GM21526 (cell line): ENCODE measurements around the gene TNIK.

ENCODE experiments used
- ATAC-seq: cut with Tn5 transposase; IDR thresholded peaks from one replicate; pipeline ENCODE4 v1.9.1; 2021; ENCODE audit warnings: moderate library complexity; ENCODE audit not compliant: unreplicated experiment, low FRiP score

Gene TNIK

GRCh38 chr3:171268677-171269076, 191.5 kb downstream of the TNIK start:
- no peak for ATAC-seq

GRCh38 chr3:171267104-171267503, 193.1 kb downstream of the TNIK start:
- ATAC-seq: no peak

GRCh38 chr3:171266740-171267073, 193.5 kb downstream of the TNIK start:
- ATAC-seq: no peak

GRCh38 chr3:171266034-171266739, 194.0 kb downstream of the TNIK start:
- no peak for ATAC-seq

- ATAC-seq: no peak
These were observed 195.4 kb downstream of the TNIK start for GRCh38 chr3:171264758-171265157.

GRCh38 chr3:171262431-171262830, 197.8 kb downstream of the TNIK start:
- ATAC-seq: no peak

GRCh38 chr3:171261487-171261886, 198.7 kb downstream of the TNIK start:
- ATAC-seq: no peak

GRCh38 chr3:171260899-171261298, 199.3 kb downstream of the TNIK start:
- ATAC-seq: no peak

- no peak for ATAC-seq
These were observed 199.7 kb downstream of the TNIK start for GRCh38 chr3:171260466-171260865.

- ATAC-seq: no peak
These were observed 201.9 kb downstream of the TNIK start for GRCh38 chr3:171258316-171258715.

GRCh38 chr3:171257251-171258203, 202.7 kb downstream of the TNIK start:
- ATAC-seq: peak; percentile 63

GRCh38 chr3:171256445-171257250, 203.6 kb downstream of the TNIK start:
- peak; percentile 10 for ATAC-seq

- ATAC-seq: peak; percentile 42
These were observed 204.9 kb downstream of the TNIK start for GRCh38 chr3:171255236-171255806.

- ATAC-seq: no peak
These were observed 205.9 kb downstream of the TNIK start for GRCh38 chr3:171254315-171254714.

GRCh38 chr3:171251835-171252234, 208.4 kb downstream of the TNIK start:
- ATAC-seq: no peak

GRCh38 chr3:171250444-171250843, 209.8 kb downstream of the TNIK start:
- no peak for ATAC-seq

- ATAC-seq: peak; percentile 7
These were observed 211.0 kb downstream of the TNIK start for GRCh38 chr3:171249245-171249644.

GRCh38 chr3:171248426-171249111, 211.6 kb downstream of the TNIK start:
- peak; percentile 69 for ATAC-seq

GRCh38 chr3:171245796-171246765, 214.1 kb downstream of the TNIK start:
- ATAC-seq: no peak
